Measurements from ENCODE around the gene MAP2K7. TPM values are rescaled to one million over a fixed set of nuclear protein-coding genes. Genes with fewer than 3 reads are reported as not detected.
A peak's percentile ranks its signal among the peaks of the same experiment; 100 is the strongest.

Gene MAP2K7
- total RNA-seq, 4 donors from 2014 or later, result 23.1 to 47.8 (median 30.9) TPM

DNA sequence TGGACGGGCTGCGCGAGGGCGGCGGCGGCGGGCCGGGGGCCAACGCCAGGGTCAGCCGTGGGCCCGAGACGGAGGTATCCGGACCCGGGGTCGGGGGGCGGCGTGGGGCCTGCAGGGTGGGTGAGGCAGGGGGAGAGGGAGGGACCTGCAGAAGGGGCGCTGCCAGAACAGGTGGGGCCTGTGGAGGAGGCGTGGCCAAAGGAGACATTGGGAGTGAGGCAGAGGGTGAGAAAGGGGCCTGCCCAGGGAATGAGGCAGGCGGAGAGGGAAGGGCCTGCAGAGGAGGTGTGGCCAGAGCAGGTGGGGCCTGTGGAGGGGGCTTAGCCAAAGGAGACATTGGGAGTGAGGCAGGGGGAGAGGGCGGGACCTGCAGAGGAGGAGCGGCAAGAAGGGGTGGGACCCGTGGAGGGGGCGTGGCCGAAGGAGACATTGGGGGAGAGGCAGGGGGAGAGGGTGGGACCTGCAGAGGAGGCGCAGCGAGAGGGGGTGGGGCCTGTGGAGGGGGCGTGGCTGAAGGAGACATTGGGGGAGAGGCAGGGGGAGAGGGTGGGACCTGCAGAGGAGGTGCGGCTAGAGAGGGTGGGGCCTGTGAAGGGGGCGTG, 33.7 kb upstream of the MAP2K7 start:
- WGBS, 2 donors, result 12 to 27% methylated on average over 24 to 28 of the region's 30 CpGs
- H3K4me3 ChIP-seq (ENCODE audit: low read depth, poor library complexity, severe bottlenecking), result peak overlapping the region; percentile 29
- no peak for DNase-seq (ENCODE audit: low spot score in 2 of 2)
- no peak for TF ChIP-seq POLR2A (IDR thresholded peaks at IDR 0.05)
- TF ChIP-seq, protein P1, sequence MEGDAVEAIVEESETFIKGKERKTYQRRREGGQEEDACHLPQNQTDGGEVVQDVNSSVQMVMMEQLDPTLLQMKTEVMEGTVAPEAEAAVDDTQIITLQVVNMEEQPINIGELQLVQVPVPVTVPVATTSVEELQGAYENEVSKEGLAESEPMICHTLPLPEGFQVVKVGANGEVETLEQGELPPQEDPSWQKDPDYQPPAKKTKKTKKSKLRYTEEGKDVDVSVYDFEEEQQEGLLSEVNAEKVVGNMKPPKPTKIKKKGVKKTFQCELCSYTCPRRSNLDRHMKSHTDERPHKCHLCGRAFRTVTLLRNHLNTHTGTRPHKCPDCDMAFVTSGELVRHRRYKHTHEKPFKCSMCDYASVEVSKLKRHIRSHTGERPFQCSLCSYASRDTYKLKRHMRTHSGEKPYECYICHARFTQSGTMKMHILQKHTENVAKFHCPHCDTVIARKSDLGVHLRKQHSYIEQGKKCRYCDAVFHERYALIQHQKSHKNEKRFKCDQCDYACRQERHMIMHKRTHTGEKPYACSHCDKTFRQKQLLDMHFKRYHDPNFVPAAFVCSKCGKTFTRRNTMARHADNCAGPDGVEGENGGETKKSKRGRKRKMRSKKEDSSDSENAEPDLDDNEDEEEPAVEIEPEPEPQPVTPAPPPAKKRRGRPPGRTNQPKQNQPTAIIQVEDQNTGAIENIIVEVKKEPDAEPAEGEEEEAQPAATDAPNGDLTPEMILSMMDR (IDR thresholded peaks at IDR 0.05), result no peak
- intact Hi-C loops (cut with DNase I; ENCODE audit: low total_unique reads), result no loop called here

DNA sequence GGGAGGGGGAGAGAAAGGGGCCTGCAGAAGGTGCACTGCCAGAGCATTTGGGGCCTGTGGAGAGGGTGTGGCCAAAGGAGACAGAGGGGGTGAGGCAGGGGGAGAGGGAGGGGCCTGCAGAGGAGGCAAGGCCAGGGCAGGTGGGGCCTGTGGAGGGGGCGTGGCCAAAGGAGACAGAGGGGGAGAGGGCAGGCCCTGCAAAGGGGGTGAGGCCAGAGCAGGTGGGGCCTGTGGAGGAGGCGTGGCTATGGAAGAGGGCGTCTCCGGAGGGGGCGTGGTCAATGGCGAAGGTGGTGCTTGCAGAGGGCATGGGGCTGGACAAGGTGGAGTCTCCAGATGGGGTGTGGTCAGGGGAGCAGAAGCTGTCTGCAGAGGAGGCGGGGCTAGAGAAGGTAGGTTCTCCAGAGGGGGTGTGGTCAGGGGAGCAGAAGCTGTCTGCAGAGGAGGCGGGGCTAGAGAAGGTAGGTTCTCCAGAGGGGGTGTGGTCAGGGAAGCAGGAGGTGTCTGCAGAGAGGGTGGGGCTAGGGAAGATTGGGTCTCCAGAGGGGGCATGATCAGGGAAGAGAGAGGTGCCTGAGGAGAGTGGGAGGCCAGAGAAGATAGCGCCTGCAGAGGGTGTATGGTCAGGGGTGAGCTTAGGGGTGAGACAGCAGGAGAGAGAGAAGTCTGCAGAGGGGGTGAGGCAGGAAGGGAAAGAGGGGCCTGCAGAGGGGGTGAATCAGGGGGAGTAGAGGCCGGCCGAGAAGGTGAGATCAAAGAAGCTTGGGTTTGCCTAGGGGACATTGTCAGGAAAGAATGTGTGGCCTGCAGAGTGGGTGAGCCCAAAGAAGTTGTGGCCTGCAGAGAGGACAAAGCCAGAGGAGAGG, 32.9 kb upstream of the MAP2K7 start:
- WGBS, 2 donors, result 41 to 55% methylated on average over 11 of the region's 11 CpGs
- intact Hi-C loops (cut with DNase I; ENCODE audit: low total_unique reads), result no loop called here
- DNase-seq (ENCODE audit: low spot score in 2 of 2), result peak in 1 of 2 donors; percentile 55
- no peak overlapping the region for H3K4me3 ChIP-seq (ENCODE audit: low read depth, poor library complexity, severe bottlenecking)
- TF ChIP-seq, protein P1 (IDR thresholded peaks at IDR 0.05), result no peak
- TF ChIP-seq POLR2A (IDR thresholded peaks at IDR 0.05), result no peak

DNA sequence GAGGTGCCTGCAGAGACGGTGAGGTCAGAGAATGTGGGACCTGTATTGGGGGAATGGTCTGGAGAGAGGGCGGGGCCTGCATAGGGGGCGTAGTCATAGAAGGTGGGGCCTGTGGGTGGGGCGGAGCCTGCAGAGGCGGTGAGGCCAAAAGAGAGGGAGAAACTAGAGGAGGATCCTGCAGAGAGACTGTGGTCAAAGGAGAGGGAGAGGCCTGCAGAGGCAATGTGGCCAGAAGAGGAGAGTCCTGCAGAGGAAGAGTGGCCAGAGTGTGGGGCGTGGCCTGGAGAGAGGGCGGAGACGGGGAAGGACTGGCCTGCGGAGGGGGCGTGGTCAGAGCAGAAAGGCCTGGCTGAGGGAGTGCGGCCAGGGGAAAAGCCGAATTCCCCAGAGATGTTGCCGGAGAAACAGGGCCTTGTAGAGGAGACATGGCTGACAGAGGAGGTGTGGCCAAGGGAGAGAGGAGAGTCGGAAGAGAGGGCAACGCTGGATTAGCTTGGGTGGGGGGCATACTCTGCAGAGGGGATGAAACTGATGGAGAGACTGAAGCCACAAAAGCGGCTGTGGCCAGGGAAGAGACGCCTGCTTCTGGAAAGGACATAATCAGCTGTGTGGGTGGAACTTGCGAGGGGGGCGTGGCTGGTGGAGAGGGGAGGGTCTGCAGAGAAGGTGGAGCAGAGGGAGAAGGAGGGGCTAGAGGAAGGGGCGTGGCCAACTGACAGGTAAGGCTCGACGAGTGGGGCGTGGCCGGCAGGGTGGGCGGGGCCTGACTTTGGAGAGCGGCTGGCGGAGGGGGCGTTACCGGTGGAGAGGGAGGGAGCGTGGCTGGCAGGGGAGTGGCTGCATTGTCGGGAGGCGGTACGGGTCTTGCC, 32.0 kb upstream of the MAP2K7 start:
- no peak overlapping the region for H3K4me3 ChIP-seq (ENCODE audit: low read depth, poor library complexity, severe bottlenecking)
- 3 to 4% methylated on average over 33 of the region's 33 CpGs for WGBS, 2 donors
- intact Hi-C loops (cut with DNase I; ENCODE audit: low total_unique reads), result no loop called here
- peak; percentile 90 to 96 for DNase-seq (ENCODE audit: low spot score in 2 of 2)
- TF ChIP-seq POLR2A (IDR thresholded peaks at IDR 0.05), result no peak
- TF ChIP-seq, protein P1 (IDR thresholded peaks at IDR 0.05), result no peak

DNA sequence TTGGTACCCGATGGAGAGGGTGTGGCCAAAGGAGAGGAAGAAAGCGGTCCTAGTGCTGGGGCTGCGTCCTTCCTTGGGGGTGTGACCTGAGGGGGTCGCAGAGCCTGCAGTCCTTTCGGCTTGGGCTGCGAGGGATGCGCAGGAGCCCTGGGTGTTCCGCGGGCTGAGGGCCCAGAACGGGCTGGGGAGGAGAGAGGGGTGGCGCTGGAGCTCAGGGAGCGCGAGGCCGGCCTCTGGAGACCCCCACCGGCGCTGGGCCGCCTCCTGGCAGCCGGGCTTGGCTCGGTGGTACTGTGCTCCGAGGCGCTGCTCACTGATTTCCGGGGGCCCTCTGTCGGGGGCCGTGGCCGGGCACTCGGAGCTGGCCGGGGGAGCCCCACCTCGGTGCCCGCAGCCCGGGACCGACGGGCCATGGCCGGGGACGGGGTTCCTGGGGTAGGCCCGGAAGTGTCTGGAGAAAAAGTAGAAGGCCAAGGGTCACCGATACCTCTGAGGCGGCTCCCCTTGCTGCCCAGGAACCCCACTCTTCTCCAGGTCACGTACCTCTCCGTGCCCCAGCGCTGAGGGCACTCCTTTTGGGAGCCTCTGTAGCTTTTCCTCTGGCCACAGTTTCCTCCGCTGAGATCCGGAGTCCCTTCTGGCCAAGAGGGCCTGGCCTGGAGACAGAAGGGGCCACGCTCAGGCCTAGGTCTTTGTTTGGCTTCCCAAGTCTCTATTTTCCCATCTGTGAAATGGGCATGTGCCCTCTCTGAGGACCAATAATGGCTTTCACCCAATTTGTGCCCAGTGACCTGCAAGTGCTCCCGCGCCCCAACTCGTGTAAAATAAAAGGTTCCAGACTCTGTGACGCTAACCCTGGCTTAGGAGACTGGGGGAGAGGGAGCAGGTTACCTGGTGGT, 31.1 kb upstream of the MAP2K7 start:
- DNase-seq (ENCODE audit: low spot score in 2 of 2), result no peak
- WGBS, 2 donors, result 52 to 58% methylated on average over 44 to 47 of the region's 47 CpGs
- TF ChIP-seq POLR2A (IDR thresholded peaks at IDR 0.05), result no peak
- TF ChIP-seq, protein P1 (IDR thresholded peaks at IDR 0.05), result no peak
- intact Hi-C loops (cut with DNase I; ENCODE audit: low total_unique reads), result no loop called here
- no peak overlapping the region for H3K4me3 ChIP-seq (ENCODE audit: low read depth, poor library complexity, severe bottlenecking)

All from lower leg skin (tissue), 4 donors.